Astrocyte (in vitro differentiated cells and primary cell): Measurements from ENCODE around the gene GPLD1. TPM values are rescaled to one million over a fixed set of nuclear protein-coding genes. Genes with fewer than 3 reads are reported as not detected.

Experiments used
- DNase-seq: peaks from one replicate; pipeline ENCODE4 v3.0.0-alpha.2; 2010; ENCODE audit warnings: low read depth
- FAIRE-seq: peaks from 2 replicates; lab custom pipeline; 2011; peaks lifted over from hg19 to GRCh38; lab: Jason Lieb, UNC
- H2AFZ ChIP-seq: 2 replicates; pipeline ENCODE4 v1.6.0; 2012; ENCODE audit warnings: low read depth, low read length, inconsistent platforms
- H3K27ac ChIP-seq: 2 replicates; pipeline ENCODE4 v1.5.1; 2011; ENCODE audit warnings: low read depth, low read length, inconsistent platforms
- H3K27me3 ChIP-seq: 2 replicates; pipeline ENCODE4 v1.6.0; 2011; ENCODE audit warnings: low read length, inconsistent platforms; ENCODE audit not compliant: insufficient read depth
- H3K36me3 ChIP-seq: 2 replicates; pipeline ENCODE4 v1.5.1; 2011; ENCODE audit warnings: low read length, inconsistent platforms; ENCODE audit not compliant: insufficient read depth
- H3K4me1 ChIP-seq: 2 replicates; pipeline ENCODE4 v1.5.1; 2011; ENCODE audit warnings: low read length, inconsistent platforms; ENCODE audit not compliant: insufficient read depth
- H3K4me2 ChIP-seq: 2 replicates; pipeline ENCODE4 v1.6.0; 2012; ENCODE audit warnings: low read length, inconsistent platforms
- H3K4me3 ChIP-seq: 2 replicates; pipeline ENCODE4 v1.5.1; 2011; ENCODE audit warnings: low read depth, mild to moderate bottlenecking, low read length, inconsistent platforms; ENCODE audit not compliant: insufficient read depth
- H3K79me2 ChIP-seq: 2 replicates; pipeline ENCODE4 v1.6.0; 2012; ENCODE audit warnings: mild to moderate bottlenecking, low read length, inconsistent platforms; ENCODE audit not compliant: insufficient read depth
- H3K9ac ChIP-seq: 2 replicates; pipeline ENCODE4 v1.6.0; 2012; ENCODE audit warnings: mild to moderate bottlenecking, low read length, inconsistent platforms
- H3K9me3 ChIP-seq: 2 replicates; pipeline ENCODE4 v1.5.1; 2012; ENCODE audit warnings: low read depth, mild to moderate bottlenecking, low read length, inconsistent platforms; ENCODE audit not compliant: insufficient read depth
- H4K20me1 ChIP-seq: 2 replicates; pipeline ENCODE4 v1.6.0; 2012; ENCODE audit warnings: low read length, inconsistent platforms; ENCODE audit not compliant: insufficient read depth
- H3K27ac Mint-ChIP-seq: one replicate; pipeline ENCODE4 v1.8.0; 2021; ENCODE audit warnings: mild to moderate bottlenecking, mixed read lengths; ENCODE audit not compliant: unreplicated experiment
- H3K27me3 Mint-ChIP-seq: one replicate; pipeline ENCODE4 v1.8.0; 2021; ENCODE audit warnings: low read depth, mixed read lengths; ENCODE audit not compliant: unreplicated experiment
- H3K36me3 Mint-ChIP-seq: one replicate; pipeline ENCODE4 v1.8.0; 2021; ENCODE audit warnings: low read depth, mixed read lengths; ENCODE audit not compliant: unreplicated experiment
- H3K4me1 Mint-ChIP-seq: one replicate; pipeline ENCODE4 v1.8.0; 2021; ENCODE audit warnings: low read depth, mixed read lengths; ENCODE audit not compliant: unreplicated experiment
- H3K4me3 Mint-ChIP-seq: one replicate; pipeline ENCODE4 v1.8.0; 2021; ENCODE audit warnings: mild to moderate bottlenecking, moderate library complexity, mixed read lengths; ENCODE audit not compliant: unreplicated experiment
- H3K9me3 Mint-ChIP-seq: one replicate; pipeline ENCODE4 v1.8.0; 2021; ENCODE audit warnings: mild to moderate bottlenecking, mixed read lengths; ENCODE audit not compliant: unreplicated experiment
- CTCF ChIP-seq: IDR thresholded peaks from 2 replicates; pipeline ENCODE4 v1.5.1; 2011; ENCODE audit warnings: low read depth, mild to moderate bottlenecking, inconsistent platforms, low read length, moderate library complexity; ENCODE audit not compliant: insufficient read depth
- EZH2 ChIP-seq: IDR thresholded peaks from 2 replicates; pipeline ENCODE4 v1.6.1; 2012; ENCODE audit warnings: mild to moderate bottlenecking, low read length, inconsistent platforms; ENCODE audit not compliant: insufficient read depth
- total RNA-seq: library from RNA; stranded (reverse); gene quantifications from 2 replicates; pipeline ENCODE4 v1.2.1, GENCODE V29; 2021

GPLD1 gene
- total RNA-seq, 1 donor from 2014 or later = 0.75 TPM

GRCh38 chr6:24537082-24537699 lies 47.8 kb upstream of the GPLD1 start:
- Histone ChIP-seq H3K4me3 (no peak overlapping the region), H3K79me2 (no peaks in the 10 kb centered on the region), H3K9ac (no peak overlapping the region), H3K9me3 (no peaks in the 10 kb centered on the region), H3K4me2 (peak overlapping the region; percentile 23), H4K20me1 (no peaks in the 10 kb centered on the region), H3K27me3 (no peaks in the 10 kb centered on the region), H3K27ac (no peak overlapping the region), H3K36me3 (no peaks in the 10 kb centered on the region), H3K4me1 (peaks cover 14% of the 10 kb centered on the region), H2AFZ (no peak overlapping the region)
- peak; percentile 25 for DNase-seq
- Mint-ChIP-seq H3K4me3 (no peak overlapping the region), H3K36me3 (no peaks in the 10 kb centered on the region), H3K27ac (no peak overlapping the region), H3K4me1 (peaks cover 15% of the 10 kb centered on the region), H3K9me3 (no peaks in the 10 kb centered on the region), H3K27me3 (no peaks in the 10 kb centered on the region)
- TF ChIP-seq EZH2 (no peak), CTCF (no peak)
- no peak for FAIRE-seq

DNA sequence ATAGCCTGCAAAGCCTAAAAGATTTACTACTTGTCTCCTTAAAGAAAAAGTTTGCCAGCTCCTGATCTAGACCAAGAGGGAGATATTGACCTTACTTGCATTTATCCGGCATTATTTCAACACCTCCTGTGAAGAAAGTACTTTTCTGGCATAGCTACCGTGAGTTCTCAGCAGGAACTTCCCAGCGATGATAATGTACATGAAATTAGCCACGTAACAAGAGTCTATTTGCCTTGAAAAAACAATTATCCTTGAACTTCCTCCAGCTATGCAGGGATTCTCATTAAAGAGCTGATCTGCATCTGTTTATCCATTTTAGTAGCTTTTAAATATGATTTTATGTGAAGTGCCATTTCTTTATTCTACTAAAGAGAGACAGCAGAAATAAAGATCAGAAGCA lies 47.1 kb upstream of the GPLD1 start:
- TF ChIP-seq EZH2 = no peak
- no peak for TF ChIP-seq CTCF
- Mint-ChIP-seq H3K4me1 (peaks cover 15% of the 10 kb centered on the region), H3K27me3 (peaks cover 3% of the 10 kb centered on the region), H3K36me3 (no peaks in the 10 kb centered on the region), H3K27ac (no peak overlapping the region), H3K9me3 (no peaks in the 10 kb centered on the region), H3K4me3 (no peak overlapping the region)
- FAIRE-seq = no peak
- Histone ChIP-seq H3K79me2 (no peaks in the 10 kb centered on the region), H3K4me1 (peaks cover 14% of the 10 kb centered on the region), H2AFZ (no peak overlapping the region), H4K20me1 (no peaks in the 10 kb centered on the region), H3K4me2 (peak overlapping the region; percentile 23), H3K4me3 (no peak overlapping the region), H3K9ac (no peak overlapping the region), H3K27me3 (no peaks in the 10 kb centered on the region), H3K9me3 (no peaks in the 10 kb centered on the region), H3K36me3 (no peaks in the 10 kb centered on the region), H3K27ac (no peak overlapping the region)
- DNase-seq = no peak

DNA sequence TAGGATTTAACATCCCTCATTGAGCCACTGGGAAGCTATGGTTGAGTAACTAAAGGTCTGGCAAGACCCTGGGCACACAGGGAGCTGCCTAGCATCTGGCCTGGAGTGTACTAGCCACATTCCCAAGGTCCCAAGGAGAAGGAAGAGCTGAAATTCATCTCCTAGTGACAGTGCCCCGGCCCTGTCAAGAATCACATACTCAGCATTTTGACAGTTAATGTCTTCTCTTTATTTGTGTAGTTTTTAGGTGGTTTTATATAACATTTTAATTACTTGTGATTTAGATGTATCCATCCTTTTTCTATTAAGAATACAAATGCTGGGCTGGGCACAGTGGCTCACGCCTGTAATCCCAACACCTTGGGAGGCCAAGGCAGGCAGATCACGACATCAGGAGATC lies 45.8 kb upstream of the GPLD1 start:
- Histone ChIP-seq H3K79me2 (no peaks in the 10 kb centered on the region), H3K27me3 (no peaks in the 10 kb centered on the region), H3K36me3 (no peaks in the 10 kb centered on the region), H3K9ac (no peak overlapping the region), H3K4me1 (peaks cover 14% of the 10 kb centered on the region), H2AFZ (no peak overlapping the region), H3K9me3 (no peaks in the 10 kb centered on the region), H3K4me2 (no peak overlapping the region), H3K4me3 (no peak overlapping the region), H3K27ac (no peak overlapping the region), H4K20me1 (no peaks in the 10 kb centered on the region)
- Mint-ChIP-seq H3K36me3 (no peaks in the 10 kb centered on the region), H3K27me3 (peaks cover 3% of the 10 kb centered on the region), H3K4me1 (peaks cover 15% of the 10 kb centered on the region), H3K9me3 (no peaks in the 10 kb centered on the region), H3K27ac (no peak overlapping the region), H3K4me3 (no peak overlapping the region)
- FAIRE-seq = no peak
- no peak for TF ChIP-seq CTCF
- TF ChIP-seq EZH2 = no peak
- DNase-seq = no peak
